K562 (cell line): Measurements from ENCODE around the gene GOLGA5. TPM values are rescaled to one million over a fixed set of nuclear protein-coding genes. Genes with fewer than 3 reads are reported as not detected.

Experiments used
- ATAC-seq: fragments of 200-7000 bp; cut with Tn5 transposase; 3 replicates; pipeline ENCODE4 v1.9.1; 2020; ENCODE audit warnings: moderate library complexity
- BruUV-seq: library from RNA; stranded (reverse); fragments of 400-500 nt; replicated peaks from 2 replicates; lab custom pipeline; 2021; lab: Mats Ljungman, UMichigan
- CTCF ChIA-PET: fragments of 300-600 bp; formaldehyde crosslinking; extraction: SDS; loops from one replicate; lab custom pipeline; 2021; ENCODE audit warnings: low intra/inter-chr PET ratio; lab: Yijun Ruan, JAX
- POLR2A ChIA-PET: fragments of 300-600, 350-650 bp; sonication (Branson Sonifier 250); formaldehyde crosslinking; extraction: SDS; loops from one replicate; lab custom pipeline; 2021; ENCODE audit warnings: antibody characterized with exemption, inconsistent platforms; lab: Yijun Ruan, JAX
- DNase-seq, 4 experiments: peaks; one replicate each; pipeline versions ENCODE4 v3.0.0 to v3.0.0-alpha.2; 2011 to 2018; ENCODE audit warnings: low spot score in 3 of 4, mixed read lengths in 3 of 4; ENCODE audit errors: extremely low read depth in 1 of 4
- FAIRE-seq: peaks from 2 replicates; lab custom pipeline; 2011; peaks lifted over from hg19 to GRCh38; lab: Jason Lieb, UNC
- H2AFZ ChIP-seq: 2 replicates; pipeline ENCODE4 v1.6.0; 2011; ENCODE audit warnings: low read depth, low read length, control low read depth, inconsistent platforms
- H3K27ac ChIP-seq: fragments of 200-600 bp; 3 replicates; pipeline ENCODE4 v1.8.0; 2011; ENCODE audit warnings: low read depth, mild to moderate bottlenecking, control low read depth, inconsistent platforms, low read length, moderate library complexity, mixed read lengths; ENCODE audit errors: extremely low read depth
- H3K27me3 ChIP-seq, 2 experiments: fragments of 300-600 bp in 1 of 2; 2 replicates in 1 of 2; 3 replicates in 1 of 2; pipeline versions ENCODE4 v1.6.0 to v1.8.0; 2011; ENCODE audit warnings: inconsistent platforms in 2 of 2, low read length in 2 of 2, mild to moderate bottlenecking in 1 of 2, mixed read lengths in 1 of 2, moderate library complexity in 1 of 2; ENCODE audit not compliant: control insufficient read depth in 2 of 2, insufficient read depth in 2 of 2
- H3K36me3 ChIP-seq: fragments of 300-600 bp; 3 replicates; pipeline ENCODE4 v1.8.0; 2011; ENCODE audit warnings: mild to moderate bottlenecking, low read length, inconsistent platforms; ENCODE audit not compliant: control insufficient read depth, insufficient read depth
- H3K4me1 ChIP-seq, 2 experiments: fragments of 200-600 bp in 1 of 2; replicated peaks in 1 of 2; 2 replicates in 1 of 2; 3 replicates in 1 of 2; pipeline versions ENCODE4 v1.5.1 to v1.8.0; 2011; ENCODE audit warnings: inconsistent platforms in 2 of 2, low read length in 2 of 2, mild to moderate bottlenecking in 1 of 2, mixed read lengths in 1 of 2, moderate library complexity in 1 of 2; ENCODE audit not compliant: control insufficient read depth in 2 of 2, insufficient read depth in 2 of 2
- H3K4me2 ChIP-seq: 2 replicates; pipeline ENCODE4 v1.6.1; 2011; ENCODE audit warnings: low read length, control low read depth, inconsistent platforms, mixed read lengths; ENCODE audit not compliant: insufficient read depth
- H3K4me3 ChIP-seq: fragments of 200-600 bp; sonication (generic), shearing (Covaris generic); 2 replicates; pipeline ENCODE4 v1.5.1; 2016; ENCODE audit warnings: control low read depth, inconsistent platforms
- H3K79me2 ChIP-seq: fragments of 200-600 bp; 3 replicates; pipeline ENCODE4 v1.8.0; 2011; ENCODE audit warnings: low read length, inconsistent platforms; ENCODE audit not compliant: control insufficient read depth, insufficient read depth
- H3K9ac ChIP-seq, 2 experiments: 2 replicates each; pipeline versions ENCODE4 v1.6.0 to v1.6.1; 2011; ENCODE audit warnings: low read depth in 2 of 2, low read length in 2 of 2, control low read depth in 1 of 2, inconsistent platforms in 1 of 2, mild to moderate bottlenecking in 1 of 2, mixed read lengths in 1 of 2; ENCODE audit not compliant: insufficient read depth in 1 of 2
- H3K9me1 ChIP-seq: one replicate; pipeline ENCODE4 v1.6.0; 2011; ENCODE audit warnings: inconsistent platforms, mild to moderate bottlenecking, low read length, moderate library complexity; ENCODE audit not compliant: control insufficient read depth, insufficient read depth
- H3K9me3 ChIP-seq: replicated peaks from 2 replicates; pipeline ENCODE4 v1.5.1; 2011; ENCODE audit warnings: low read depth, low read length, inconsistent platforms; ENCODE audit not compliant: control insufficient read depth, insufficient read depth
- H4K20me1 ChIP-seq: replicated peaks from 2 replicates; pipeline ENCODE4 v1.6.1; 2011; ENCODE audit warnings: low read length, inconsistent platforms, mixed read lengths; ENCODE audit not compliant: control insufficient read depth, insufficient read depth
- ARID1B ChIP-seq: fragments of 450-650 bp; IDR thresholded peaks from 2 replicates; pipeline ENCODE4 v1.6.1; 2016; ENCODE audit warnings: antibody characterized with exemption, mild to moderate bottlenecking, inconsistent platforms
- ATF1 ChIP-seq, 2 experiments: fragments of 450-650 bp in 1 of 2; IDR thresholded peaks; 2 replicates each; pipeline ENCODE4 v1.6.1; 2016; ENCODE audit warnings: missing compliant biosample characterization in 1 of 2, missing genetic modification characterization in 1 of 2
- BHLHE40 ChIP-seq: IDR thresholded peaks from 2 replicates; pipeline ENCODE4 v1.6.1; 2011; ENCODE audit warnings: low read length, improper control_type of control experiment
- CBFA2T3 ChIP-seq: fragments of 450-650 bp; IDR thresholded peaks from 2 replicates; pipeline ENCODE4 v1.6.1; 2017
- CCNT2 ChIP-seq: IDR thresholded peaks from 2 replicates; pipeline ENCODE4 v1.6.1; 2011; ENCODE audit warnings: borderline replicate concordance, low read depth, mild to moderate bottlenecking, moderate library complexity, mixed read lengths, low read length; ENCODE audit not compliant: insufficient read length; ENCODE audit errors: extremely low read depth
- CEBPG ChIP-seq, 3 experiments: fragments of 200-800 bp in 1 of 3; sonication (Bioruptor generic) in 1 of 3; sonication (generic) in 1 of 3; formaldehyde crosslinking in 1 of 3; IDR thresholded peaks in 2 of 3; conservative IDR thresholded peaks in 1 of 3; 2 replicates each; pipeline versions ENCODE4 v1.6.1 to v1.8.0; 2016 to 2022; ENCODE audit warnings: missing compliant biosample characterization in 2 of 3, missing genetic modification characterization in 2 of 3, mild to moderate bottlenecking in 1 of 3, missing genetic modification reagents in 1 of 3
- GTF2F1 ChIP-seq: IDR thresholded peaks from 2 replicates; pipeline ENCODE4 v1.6.1; 2011; ENCODE audit warnings: low read depth, low read length, improper control_type of control experiment
- KDM2B ChIP-seq: fragments of 250-450 bp; sonication (Bioruptor Pico); IDR thresholded peaks from 2 replicates; pipeline ENCODE4 v1.8.0; 2021; ENCODE audit warnings: mild to moderate bottlenecking, moderate library complexity
- L3MBTL2 ChIP-seq: fragments of 450-650 bp; IDR thresholded peaks from 2 replicates; pipeline ENCODE4 v1.6.1; 2016; ENCODE audit warnings: mild to moderate bottlenecking, moderate library complexity
- PHF21A ChIP-seq: fragments of 450-650 bp; IDR thresholded peaks from 2 replicates; pipeline ENCODE4 v1.6.1; 2017; ENCODE audit warnings: low read depth, borderline replicate concordance
- SNIP1 ChIP-seq: fragments of 450-650 bp; IDR thresholded peaks from 2 replicates; pipeline ENCODE4 v1.7.1; 2017; ENCODE audit warnings: low read depth, mild to moderate bottlenecking
- TBP ChIP-seq: optimal IDR thresholded peaks from 2 replicates; pipeline ENCODE3; 2011; ENCODE audit warnings: low read depth, low read length, improper control_type of control experiment
- ZNF184 ChIP-seq: sonication (generic); formaldehyde crosslinking; IDR thresholded peaks from 2 replicates; pipeline ENCODE4 v1.5.0; 2020; ENCODE audit warnings: missing genetic modification reagents
- ZNF408 ChIP-seq: fragments of 250-450 bp; sonication (Bioruptor Pico); IDR thresholded peaks from 2 replicates; pipeline ENCODE4 v1.4.0; 2020; ENCODE audit warnings: low read depth, mild to moderate bottlenecking, moderate library complexity
- ZNF766 ChIP-seq: fragments of 200-800 bp; sonication (Bioruptor generic); conservative IDR thresholded peaks from 2 replicates; pipeline ENCODE4 v1.6.1; 2016; ENCODE audit warnings: missing genetic modification characterization, missing compliant biosample characterization
- ZNF780A ChIP-seq: fragments of 250-450 bp; sonication (Bioruptor Pico); IDR thresholded peaks from 2 replicates; pipeline ENCODE4 v1.5.0; 2021; ENCODE audit warnings: mild to moderate bottlenecking
- ZSCAN32 ChIP-seq: fragments of 450-650 bp; formaldehyde crosslinking; IDR thresholded peaks from 2 replicates; pipeline ENCODE4 v1.4.0; 2020; ENCODE audit warnings: mild to moderate bottlenecking, moderate library complexity
- WGBS: fragments of 100-300 bp; shearing (Covaris generic); methylation state at CpG from one replicate; pipeline ENCODE4 v1.1.6; 2016; ENCODE audit warnings: low coverage, mixed read lengths; ENCODE audit not compliant: insufficient coverage; ENCODE audit errors: missing lambda C conversion rate; 5-methylcytosine and 5-hydroxymethylcytosine counted together
- in situ Hi-C: fragments of 300-500 bp; cut with MboI; formaldehyde crosslinking; loops from 4 replicates; pipeline ENCODE4 v1.15.0; 2018; ENCODE audit warnings: inconsistent platforms, mixed read lengths
- intact Hi-C: fragments of 100-400 bp; cut with micrococcal nuclease; formaldehyde crosslinking; loops from 2 replicates; pipeline ENCODE4 v1.14.2; 2022
- polyA plus RNA-seq, 8 experiments: library from polyadenylated mRNA; depleted of rRNA in 4 of 8; stranded (reverse) in 5 of 8; unstranded in 3 of 8; fragments of >200 nt; fragmentation: Nextera tagmentation in 2 of 8; fragmentation: Illumina TruSeq in 1 of 8; extraction: Ambion mirVana in 2 of 8; extraction: Trizol in 1 of 8; gene quantifications; 2 replicates each; pipeline versions ENCODE4 v1.2.1 to v1.2.3, GENCODE V29; 2011 to 2014; ENCODE audit warnings: inconsistent platforms in 1 of 8, missing spikeins in 1 of 8
- total RNA-seq, 7 experiments: library from RNA; depleted of rRNA in 6 of 7; stranded (reverse); fragments of >200 nt in 6 of 7; fragmentation: Illumina TruSeq in 2 of 7; extraction: Trizol in 2 of 7; gene quantifications; 2 replicates each; pipeline versions ENCODE4 v1.2.1 to v1.2.3, GENCODE V29; 2011 to 2021; ENCODE audit warnings: low replicate concordance in 1 of 7
- TF ChIP-seq, protein P1 (sequence below): sonication (generic); formaldehyde crosslinking; IDR thresholded peaks from 2 replicates; pipeline ENCODE4 v1.8.1; 2023; ENCODE audit warnings: mild to moderate bottlenecking, missing genetic modification reagents
- TF ChIP-seq, protein P2 (sequence below), 2 experiments: fragments of 450-650 bp in 1 of 2; sonication (generic) in 1 of 2; formaldehyde crosslinking in 1 of 2; IDR thresholded peaks in 1 of 2; conservative IDR thresholded peaks in 1 of 2; 2 replicates each; pipeline versions ENCODE4 v1.6.1 to v1.8.1; 2016 to 2023; ENCODE audit warnings: mild to moderate bottlenecking in 2 of 2, moderate library complexity in 2 of 2, inconsistent platforms in 1 of 2, missing genetic modification reagents in 1 of 2
- TF ChIP-seq, protein P3 (sequence below): fragments of 450-650 bp; formaldehyde crosslinking; conservative IDR thresholded peaks from 2 replicates; pipeline ENCODE4 v1.4.0; 2022; ENCODE audit warnings: mild to moderate bottlenecking, missing genetic modification characterization

Gene GOLGA5
- total and polyA plus RNA-seq, 9 of the 15 experiments (the other 6 are each of a cell fraction or from before 2014, with no cell fraction given): 5.7 to 19.6 (median 12.7) TPM

DNA sequence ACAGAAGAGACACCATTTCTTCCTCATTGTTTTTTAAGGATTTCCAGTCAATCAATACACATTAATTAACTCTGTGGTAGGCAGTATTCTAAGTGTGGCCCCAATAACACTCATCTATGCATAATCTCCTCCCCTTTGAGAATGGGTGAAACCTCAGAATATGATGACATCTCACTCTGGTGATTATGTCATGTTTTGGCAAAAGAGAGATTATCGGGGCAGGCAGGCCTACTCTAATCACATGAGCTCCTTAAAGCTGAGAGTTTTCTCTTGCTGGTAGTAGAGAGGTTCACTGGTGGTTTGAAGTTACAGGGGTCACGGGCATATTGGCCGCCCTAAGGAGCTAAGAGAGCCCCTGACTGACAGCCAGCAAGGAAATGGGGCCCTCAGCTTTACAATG is 38.6 kb upstream of the GOLGA5 start:
- WGBS: 0% methylated on average over 3 of the region's 3 CpGs
- Histone ChIP-seq H3K79me2 (no peaks in the 10 kb centered on the region), H3K9me3 (no peaks in the 10 kb centered on the region), H3K4me2 (no peak overlapping the region), H3K9ac (no peak overlapping the region), H3K9me1 (no peaks in the 10 kb centered on the region), H2AFZ (no peak overlapping the region), H3K36me3 (no peaks in the 10 kb centered on the region), H4K20me1 (no peaks in the 10 kb centered on the region), H3K4me1 (peaks cover 0 to 11% of the 10 kb centered on the region in 2 experiments; a peak in 3 of 5 replicates), H3K4me3 (no peak overlapping the region), H3K27ac (no peak overlapping the region), H3K27me3 (no peaks in the 10 kb centered on the region)
- BruUV-seq: no TSS peak
- intact Hi-C loops: no loop called here
- ChIA-PET CTCF (no interaction called here), POLR2A (interaction anchor here (0.6 to 1.1 kb wide), 2 partner anchors 21 to 45 kb away, joined by 3 read pairs; no protein-coding TSS in a partner anchor)
- no peak for FAIRE-seq
- ATAC-seq: peak; percentile 66
- in situ Hi-C loops: no loop called here
- DNase-seq: peak in 1 of 4 experiments; percentile 14
- TF ChIP-seq L3MBTL2 (0 out of 2 replicates have a peak, but pooled peaks have one; percentile 34), TBP (no peak), KDM2B (CRISPR knock-in tag) (no peak), BHLHE40 (peak; percentile 72; the same call in 1 of the 2 replicates), ZNF184 (no peak), ZSCAN32 (CRISPR knock-in tag) (no peak), SNIP1 (no peak), ZNF780A (CRISPR knock-in tag) (no peak), ZNF408 (CRISPR knock-in tag) (no peak), CBFA2T3 (peak; percentile 42), GTF2F1 (no peak), ARID1B (peak; percentile 65), ZNF766 (CRISPR knock-in tag) (peak; percentile 58; the same call in 1 of the 2 replicates), CEBPG (CRISPR knock-in tag; IDR thresholded peaks at IDR 0.05) (peak; percentile 57), CEBPG (tag; conservative IDR thresholded peaks at IDR 0.05 in 1 of 2, IDR thresholded peaks at IDR 0.05 in 1 of 2) (peak; percentile 65 to 84), CCNT2 (no peak), PHF21A (no peak), ATF1 (CRISPR knock-in tag; IDR thresholded peaks at IDR 0.05) (no peak), ATF1 (tag; IDR thresholded peaks at IDR 0.05) (peak; percentile 28)
- TF ChIP-seq, protein P1, sequence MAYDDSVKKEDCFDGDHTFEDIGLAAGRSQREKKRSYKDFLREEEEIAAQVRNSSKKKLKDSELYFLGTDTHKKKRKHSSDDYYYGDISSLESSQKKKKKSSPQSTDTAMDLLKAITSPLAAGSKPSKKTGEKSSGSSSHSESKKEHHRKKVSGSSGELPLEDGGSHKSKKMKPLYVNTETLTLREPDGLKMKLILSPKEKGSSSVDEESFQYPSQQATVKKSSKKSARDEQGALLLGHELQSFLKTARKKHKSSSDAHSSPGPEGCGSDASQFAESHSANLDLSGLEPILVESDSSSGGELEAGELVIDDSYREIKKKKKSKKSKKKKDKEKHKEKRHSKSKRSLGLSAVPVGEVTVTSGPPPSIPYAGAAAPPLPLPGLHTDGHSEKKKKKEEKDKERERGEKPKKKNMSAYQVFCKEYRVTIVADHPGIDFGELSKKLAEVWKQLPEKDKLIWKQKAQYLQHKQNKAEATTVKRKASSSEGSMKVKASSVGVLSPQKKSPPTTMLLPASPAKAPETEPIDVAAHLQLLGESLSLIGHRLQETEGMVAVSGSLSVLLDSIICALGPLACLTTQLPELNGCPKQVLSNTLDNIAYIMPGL: no peak
- TF ChIP-seq, protein P2, sequence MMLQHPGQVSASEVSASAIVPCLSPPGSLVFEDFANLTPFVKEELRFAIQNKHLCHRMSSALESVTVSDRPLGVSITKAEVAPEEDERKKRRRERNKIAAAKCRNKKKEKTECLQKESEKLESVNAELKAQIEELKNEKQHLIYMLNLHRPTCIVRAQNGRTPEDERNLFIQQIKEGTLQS (IDR thresholded peaks at IDR 0.05): peak; percentile 89
- TF ChIP-seq, protein P2 (CRISPR knock-in tag; conservative IDR thresholded peaks at IDR 0.05): no peak
- TF ChIP-seq, protein P3, sequence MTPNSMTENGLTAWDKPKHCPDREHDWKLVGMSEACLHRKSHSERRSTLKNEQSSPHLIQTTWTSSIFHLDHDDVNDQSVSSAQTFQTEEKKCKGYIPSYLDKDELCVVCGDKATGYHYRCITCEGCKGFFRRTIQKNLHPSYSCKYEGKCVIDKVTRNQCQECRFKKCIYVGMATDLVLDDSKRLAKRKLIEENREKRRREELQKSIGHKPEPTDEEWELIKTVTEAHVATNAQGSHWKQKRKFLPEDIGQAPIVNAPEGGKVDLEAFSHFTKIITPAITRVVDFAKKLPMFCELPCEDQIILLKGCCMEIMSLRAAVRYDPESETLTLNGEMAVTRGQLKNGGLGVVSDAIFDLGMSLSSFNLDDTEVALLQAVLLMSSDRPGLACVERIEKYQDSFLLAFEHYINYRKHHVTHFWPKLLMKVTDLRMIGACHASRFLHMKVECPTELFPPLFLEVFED (CRISPR knock-in tag): no peak
